Suppressor macrophage treated with lipopolysaccharide for 4 hours (primary cell): ENCODE measurements around the gene GAK.

ENCODE experiments used
- DNase-seq: peaks from one replicate; pipeline ENCODE4 v3.0.0-alpha.2; 2020

GAK gene

GRCh38 chr4:906339-907102 lies 25.6 kb downstream of the GAK start:
- DNase-seq: no peak

GRCh38 chr4:905485-906338 lies 26.4 kb downstream of the GAK start:
- no peak for DNase-seq

GRCh38 chr4:903066-904046 lies 28.8 kb downstream of the GAK start:
- DNase-seq: no peak

- DNase-seq: no peak
Observed at GRCh38 chr4:901192-901910, 30.8 kb downstream of the GAK start.

- no peak for DNase-seq
Observed at GRCh38 chr4:900721-901120, 31.4 kb downstream of the GAK start.

GRCh38 chr4:900073-900472 lies 32.0 kb downstream of the GAK start:
- DNase-seq: no peak

GRCh38 chr4:899556-899906 lies 32.6 kb downstream of the GAK start:
- no peak for DNase-seq

GRCh38 chr4:898869-899555 lies 33.1 kb downstream of the GAK start:
- DNase-seq: no peak

- DNase-seq: no peak
Observed at GRCh38 chr4:898123-898522, 34.0 kb downstream of the GAK start.

GRCh38 chr4:896630-897029 lies 35.5 kb downstream of the GAK start:
- no peak for DNase-seq

GRCh38 chr4:896216-896615 lies 35.9 kb downstream of the GAK start:
- no peak for DNase-seq

GRCh38 chr4:895596-895995 lies 36.5 kb downstream of the GAK start:
- no peak for DNase-seq

- no peak for DNase-seq
Observed at GRCh38 chr4:893995-894705, 38.0 kb downstream of the GAK start.

GRCh38 chr4:893276-893994 lies 38.7 kb downstream of the GAK start:
- no peak for DNase-seq

- no peak for DNase-seq
Observed at GRCh38 chr4:892780-893179, 39.3 kb downstream of the GAK start.

GRCh38 chr4:891747-892146 lies 40.4 kb downstream of the GAK start:
- DNase-seq: no peak

- no peak for DNase-seq
Observed at GRCh38 chr4:890036-890695, 42.0 kb downstream of the GAK start.

- DNase-seq: no peak
Observed at GRCh38 chr4:889516-889915, 42.6 kb downstream of the GAK start.

GRCh38 chr4:888029-888428 lies 44.1 kb downstream of the GAK start:
- DNase-seq: no peak
